HepG2 (cell line): ENCODE data around the gene LIFR. TPM values are rescaled to one million over a fixed set of nuclear protein-coding genes. Genes with fewer than 3 reads are reported as not detected.

ENCODE experiments used
- ATAC-seq: fragments of 200-7000 bp; cut with Tn5 transposase; 3 replicates; pipeline ENCODE4 v1.9.1; 2020; ENCODE audit warnings: mild to moderate bottlenecking, moderate library complexity
- BruUV-seq: library from RNA; stranded (reverse); fragments of 400-500 nt; replicated peaks from 2 replicates; lab custom pipeline; 2021; lab: Mats Ljungman, UMichigan
- CTCF ChIA-PET: fragments of 300-600 bp; formaldehyde crosslinking; extraction: SDS; loops from one replicate; lab custom pipeline; 2021; ENCODE audit warnings: low total read pairs, inconsistent platforms, low intra/inter-chr PET ratio; lab: Yijun Ruan, JAX
- POLR2A ChIA-PET: fragments of 350-600 bp; sonication (Branson Sonifier 250); formaldehyde crosslinking; loops from one replicate; lab custom pipeline; 2020; ENCODE audit warnings: antibody characterized with exemption, inconsistent platforms; lab: Yijun Ruan, JAX
- DNase-seq: peaks from one replicate; pipeline ENCODE4 v3.0.0-alpha.2; 2015; ENCODE audit warnings: low spot score
- FAIRE-seq: peaks from 3 replicates; lab custom pipeline; 2011; peaks lifted over from hg19 to GRCh38; lab: Jason Lieb, UNC
- H2AFZ ChIP-seq: one replicate; pipeline ENCODE4 v1.6.1; 2011; ENCODE audit warnings: low read length, inconsistent platforms
- H3K27ac ChIP-seq: fragments of 300-600 bp; 3 replicates; pipeline ENCODE4 v1.8.0; 2011; ENCODE audit warnings: mixed run types, mild to moderate bottlenecking, mixed read lengths, low read length, inconsistent platforms; ENCODE audit not compliant: insufficient read depth; ENCODE audit errors: extremely low read length
- H3K27me3 ChIP-seq, 2 experiments: fragments of 200-600 bp in 1 of 2; 2 replicates in 1 of 2; 3 replicates in 1 of 2; pipeline versions ENCODE4 v1.6.0 to v1.8.0; 2011; ENCODE audit warnings: low read length in 2 of 2, mild to moderate bottlenecking in 2 of 2, moderate library complexity in 2 of 2, inconsistent platforms in 1 of 2; ENCODE audit not compliant: insufficient read depth in 2 of 2, control insufficient read depth in 1 of 2
- H3K36me3 ChIP-seq, 2 experiments: fragments of 200-600 bp in 1 of 2; replicated peaks in 1 of 2; 2 replicates in 1 of 2; 3 replicates in 1 of 2; pipeline versions ENCODE4 v1.5.1 to v1.8.0; 2011; ENCODE audit warnings: low read length in 2 of 2, inconsistent platforms in 1 of 2; ENCODE audit not compliant: insufficient read depth in 2 of 2, control insufficient read depth in 1 of 2
- H3K4me1 ChIP-seq: 2 replicates; pipeline ENCODE4 v1.5.1; 2012; ENCODE audit warnings: low read length, inconsistent platforms; ENCODE audit not compliant: insufficient read depth
- H3K4me2 ChIP-seq: 2 replicates; pipeline ENCODE4 v1.6.0; 2011; ENCODE audit warnings: low read depth, low read length, inconsistent platforms
- H3K4me3 ChIP-seq, 3 experiments: fragments of 200-600 bp in 1 of 3; sonication (generic), shearing (Covaris generic) in 1 of 3; replicated peaks in 1 of 3; 2 replicates each; pipeline ENCODE4 v1.5.1; 2011 to 2016; ENCODE audit warnings: low read length in 3 of 3, inconsistent platforms in 2 of 3, low read depth in 2 of 3, mild to moderate bottlenecking in 2 of 3, control low read depth in 1 of 3, mixed read lengths in 1 of 3; ENCODE audit not compliant: insufficient read depth in 1 of 3
- H3K79me2 ChIP-seq: one replicate; pipeline ENCODE4 v1.6.1; 2011; ENCODE audit warnings: low read length, inconsistent platforms; ENCODE audit not compliant: insufficient read depth
- H3K9ac ChIP-seq: 2 replicates; pipeline ENCODE4 v1.6.0; 2011; ENCODE audit warnings: mild to moderate bottlenecking, low read depth, low read length, inconsistent platforms; ENCODE audit not compliant: insufficient read depth
- H3K9me3 ChIP-seq: 2 replicates; pipeline ENCODE4 v1.5.1; 2012; ENCODE audit warnings: mild to moderate bottlenecking, low read length
- H4K20me1 ChIP-seq: 2 replicates; pipeline ENCODE4 v1.6.0; 2011; ENCODE audit warnings: inconsistent platforms, mild to moderate bottlenecking, low read length, moderate library complexity; ENCODE audit not compliant: insufficient read depth
- FOXA3 ChIP-seq: IDR thresholded peaks from 2 replicates; pipeline ENCODE4 v1.6.1; 2016; ENCODE audit warnings: missing genetic modification reagents, missing compliant biosample characterization
- HOXD1 ChIP-seq: sonication (generic); formaldehyde crosslinking; IDR thresholded peaks from 2 replicates; pipeline ENCODE4 v1.5.0; 2020; ENCODE audit warnings: missing genetic modification reagents
- KDM6A ChIP-seq: IDR thresholded peaks from 2 replicates; pipeline ENCODE4 v1.6.1; 2016; ENCODE audit warnings: low read depth
- NBN ChIP-seq: fragments of 450-650 bp; conservative IDR thresholded peaks from 2 replicates; pipeline ENCODE4 v1.6.1; 2017
- PAF1 ChIP-seq: IDR thresholded peaks from 2 replicates; pipeline ENCODE4 v1.6.1; 2016; ENCODE audit warnings: missing genetic modification reagents, missing compliant biosample characterization
- RCOR2 ChIP-seq: IDR thresholded peaks from 2 replicates; pipeline ENCODE4 v1.6.1; 2016; ENCODE audit warnings: missing biosample characterization, missing genetic modification reagents
- STAT6 ChIP-seq: sonication (generic); formaldehyde crosslinking; IDR thresholded peaks from 2 replicates; pipeline ENCODE4 v1.4.0; 2020; ENCODE audit warnings: missing genetic modification reagents, mild to moderate bottlenecking, borderline replicate concordance
- THAP9 ChIP-seq: sonication (generic); formaldehyde crosslinking; IDR thresholded peaks from 2 replicates; pipeline ENCODE4; 2020; ENCODE audit warnings: missing genetic modification reagents, mild to moderate bottlenecking, borderline replicate concordance
- ZHX1 ChIP-seq: sonication (generic); formaldehyde crosslinking; IDR thresholded peaks from 2 replicates; pipeline ENCODE4 v1.8.1; 2022; ENCODE audit warnings: low read depth, mild to moderate bottlenecking, missing genetic modification reagents
- ZNF282 ChIP-seq: fragments of 450-650 bp; IDR thresholded peaks from 2 replicates; pipeline ENCODE4 v1.6.1; 2018; ENCODE audit not compliant: partially characterized antibody
- ZNF414 ChIP-seq: sonication (generic); formaldehyde crosslinking; IDR thresholded peaks from 2 replicates; pipeline ENCODE4 v1.5.0; 2020; ENCODE audit warnings: missing genetic modification reagents
- ZNF567 ChIP-seq: sonication (generic); formaldehyde crosslinking; IDR thresholded peaks from 2 replicates; pipeline ENCODE4 v1.8.1; 2023; ENCODE audit warnings: mild to moderate bottlenecking, missing genetic modification reagents, borderline replicate concordance
- ZNF839 ChIP-seq: sonication (generic); formaldehyde crosslinking; IDR thresholded peaks from 2 replicates; pipeline ENCODE4 v1.4.0; 2020; ENCODE audit warnings: missing genetic modification reagents, mild to moderate bottlenecking, borderline replicate concordance
- WGBS: methylation state at CpG from one replicate; pipeline ENCODE4 v1.1.6; 2017; ENCODE audit warnings: low lambda C conversion rate; 5-methylcytosine and 5-hydroxymethylcytosine counted together
- in situ Hi-C: cut with HindIII; loops from 2 replicates; pipeline ENCODE4 v1.10.0; 2017; ENCODE audit warnings: low pct_unique_long_range_greater_than_20kb; ENCODE audit not compliant: extremely low pct_ligation_motif_present
- intact Hi-C: fragments of 100-400 bp; cut with micrococcal nuclease; formaldehyde crosslinking; loops from one replicate; pipeline ENCODE4 v1.10.0; 2022; ENCODE audit not compliant: unreplicated experiment
- polyA plus RNA-seq, 8 experiments: library from polyadenylated mRNA; depleted of rRNA in 3 of 8; stranded (reverse) in 7 of 8; unstranded in 1 of 8; fragments of >200 nt; fragmentation: Illumina TruSeq in 4 of 8; extraction: Trizol in 4 of 8; gene quantifications; 2 replicates each; pipeline versions ENCODE4 v1.2.1 to v1.2.3, GENCODE V29; 2011 to 2016; ENCODE audit warnings: low read depth in 4 of 8, missing spikeins in 1 of 8, mixed read lengths in 1 of 8; ENCODE audit not compliant: insufficient read depth in 1 of 8
- total RNA-seq, 5 experiments: library from RNA; depleted of rRNA; stranded (reverse); fragments of >200 nt; fragmentation: Illumina TruSeq; extraction: Trizol; gene quantifications; 2 replicates each; pipeline ENCODE4 v1.2.3, GENCODE V29; 2016; ENCODE audit warnings: low read depth in 1 of 5

LIFR gene
- total and polyA plus RNA-seq, 2 of the 13 experiments (the other 11 are each of a cell fraction or from before 2014, with no cell fraction given), result 6.3 to 25.2 TPM

GRCh38 chr5:38472541-38472940 lies 83.9 kb downstream of the LIFR start (continued):
- TF ChIP-seq ZNF414 (CRISPR knock-in tag) (no peak), KDM6A (no peak), THAP9 (CRISPR knock-in tag) (no peak), ZHX1 (no peak)

- POLR2A ChIA-PET, result no interaction called here
These were observed 84.7 kb downstream of the LIFR start for GRCh38 chr5:38471709-38472108.

More at GRCh38 chr5:38471709-38472108, 84.7 kb downstream of the LIFR start:
- Histone ChIP-seq H3K4me1 (peaks cover 29% of the 10 kb centered on the region), H2AFZ (no peak overlapping the region), H3K4me2 (no peak overlapping the region), H3K27me3 (peaks cover 0 to 1% of the 10 kb centered on the region in 2 experiments; a peak in 1 of 5 replicates), H3K4me3 (no peak overlapping the region), H3K79me2 (no peaks in the 10 kb centered on the region), H4K20me1 (no peaks in the 10 kb centered on the region), H3K27ac (no peak overlapping the region), H3K9me3 (no peaks in the 10 kb centered on the region), H3K36me3 (no peaks in the 10 kb centered on the region), H3K9ac (no peak overlapping the region)
- no peak for FAIRE-seq
- DNase-seq, result no peak
- intact Hi-C loops, result no loop called here
- TF ChIP-seq ZNF282 (no peak), NBN (no peak), ZNF839 (CRISPR knock-in tag) (no peak), FOXA3 (CRISPR knock-in tag) (no peak), RCOR2 (CRISPR knock-in tag) (no peak), PAF1 (no peak), HOXD1 (CRISPR knock-in tag) (no peak), ZNF567 (no peak), STAT6 (CRISPR knock-in tag) (no peak)
- in situ Hi-C loops, result no loop called here
- 19% methylated on average over 4 of the region's 4 CpGs for WGBS
- no TSS peak for BruUV-seq
- no peak for ATAC-seq
- CTCF ChIA-PET, result no interaction called here
